HG02571 (cell line): Measurements from ENCODE around the gene PNRC1.
"Not testable (repeated sequence)": the region's sequence is repeated elsewhere in the genome, so short reads cannot be mapped to it uniquely, and the experiment has no call there.

Experiments used
- ATAC-seq: cut with Tn5 transposase; IDR thresholded peaks from one replicate; pipeline ENCODE4 v1.9.1; 2021; ENCODE audit warnings: mild to moderate bottlenecking, moderate library complexity; ENCODE audit not compliant: unreplicated experiment

PNRC1 gene

DNA sequence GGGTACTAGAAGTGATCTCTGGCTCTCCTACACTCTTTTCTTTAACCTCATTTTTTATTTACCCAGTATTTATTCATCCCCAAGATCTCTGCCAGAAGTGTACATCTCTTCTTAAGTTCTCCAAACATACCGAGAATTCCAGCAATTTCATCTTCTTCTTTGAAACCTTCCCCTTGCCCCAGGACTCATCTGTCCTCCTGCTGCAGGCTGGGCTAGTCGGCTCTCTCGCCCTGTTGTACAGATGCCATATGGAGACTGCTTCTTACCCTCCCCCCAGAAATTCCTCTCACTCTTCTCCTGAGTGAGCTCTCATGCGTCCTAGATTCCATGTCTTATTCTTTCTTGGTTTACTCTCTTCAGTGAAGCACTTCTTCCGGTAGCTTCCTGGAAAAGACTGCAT, 21.9 kb upstream of the PNRC1 start:
- no peak for ATAC-seq

DNA sequence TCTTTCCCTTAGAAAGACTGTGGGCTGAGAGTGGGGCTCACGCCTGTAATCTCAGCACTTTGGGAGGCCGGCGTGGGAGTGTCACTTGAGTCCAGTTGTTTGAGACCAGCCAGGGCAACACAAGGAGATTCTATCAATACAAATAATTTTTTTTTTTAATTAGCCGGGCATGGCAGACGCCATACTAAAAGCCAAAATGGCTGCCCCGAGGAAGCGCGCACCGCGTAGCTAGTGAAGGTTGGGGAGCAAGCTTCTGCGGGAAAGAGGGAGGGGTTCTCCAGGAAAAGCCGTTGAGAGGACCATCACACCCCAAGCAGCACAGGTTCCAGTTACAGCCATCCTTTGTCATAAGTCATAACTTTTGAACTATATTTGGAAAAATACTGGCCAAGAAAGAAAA, 21.3 kb upstream of the PNRC1 start:
- no peak for ATAC-seq

DNA sequence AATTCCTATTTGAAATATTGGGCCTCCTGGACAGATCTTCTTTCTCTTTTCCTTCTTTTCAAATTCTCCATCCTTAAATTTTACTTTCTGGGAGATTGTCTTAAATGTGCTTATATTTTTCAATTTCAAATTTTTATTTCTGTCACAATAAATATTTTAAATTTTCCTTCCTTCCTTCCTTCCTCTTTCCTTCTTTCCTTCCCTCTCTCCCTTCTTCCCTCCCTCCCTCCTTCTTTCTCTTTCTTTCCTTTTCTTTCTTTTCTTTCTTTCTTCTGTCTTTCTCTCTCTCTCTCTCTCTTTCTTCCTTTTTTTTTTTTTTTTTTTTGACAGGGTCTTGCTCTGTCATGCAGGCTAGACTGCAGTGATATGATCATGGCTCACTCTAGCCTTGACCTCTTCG, 16.7 kb upstream of the PNRC1 start:
- ATAC-seq: no peak

DNA sequence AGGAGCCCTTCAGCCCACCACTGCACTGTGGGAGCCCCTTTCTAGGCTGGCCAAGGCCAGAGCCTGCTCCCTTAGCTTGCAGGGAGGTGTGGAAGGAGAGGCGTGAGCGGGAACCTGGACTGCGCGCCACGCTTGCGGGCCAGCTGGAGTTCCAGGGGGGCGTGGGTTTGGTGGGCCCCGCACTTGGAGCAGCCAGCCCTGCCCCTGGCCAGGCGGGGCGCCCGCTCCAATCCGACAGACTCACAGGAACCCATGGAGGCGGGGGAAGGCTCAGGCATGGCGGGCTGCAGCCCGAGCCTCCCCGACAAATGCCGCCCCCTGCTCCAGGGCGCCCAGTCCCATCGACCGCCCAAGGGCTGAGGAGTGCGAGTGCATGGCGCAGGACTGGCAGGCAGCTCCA, 15.6 kb upstream of the PNRC1 start:
- not testable (repeated sequence) for ATAC-seq

DNA sequence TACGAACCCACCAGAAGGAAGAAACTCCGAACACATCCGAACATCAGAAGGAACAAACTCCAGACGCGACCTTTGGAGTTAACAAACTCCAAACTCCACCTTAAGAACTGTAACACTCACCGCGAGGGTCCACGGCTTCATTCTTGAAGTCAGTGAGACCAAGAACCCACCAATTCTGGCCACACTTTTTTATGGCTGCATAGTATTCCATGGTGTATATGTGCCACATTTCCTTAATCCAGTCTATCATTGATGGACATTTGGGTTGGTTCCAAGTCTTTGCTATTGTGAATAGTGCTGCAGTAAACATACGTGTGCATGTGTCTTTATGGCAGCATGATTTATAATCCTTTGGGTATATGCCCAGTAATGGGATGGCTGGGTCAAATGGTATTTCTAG, 14.4 kb upstream of the PNRC1 start:
- not testable (repeated sequence) for ATAC-seq

DNA sequence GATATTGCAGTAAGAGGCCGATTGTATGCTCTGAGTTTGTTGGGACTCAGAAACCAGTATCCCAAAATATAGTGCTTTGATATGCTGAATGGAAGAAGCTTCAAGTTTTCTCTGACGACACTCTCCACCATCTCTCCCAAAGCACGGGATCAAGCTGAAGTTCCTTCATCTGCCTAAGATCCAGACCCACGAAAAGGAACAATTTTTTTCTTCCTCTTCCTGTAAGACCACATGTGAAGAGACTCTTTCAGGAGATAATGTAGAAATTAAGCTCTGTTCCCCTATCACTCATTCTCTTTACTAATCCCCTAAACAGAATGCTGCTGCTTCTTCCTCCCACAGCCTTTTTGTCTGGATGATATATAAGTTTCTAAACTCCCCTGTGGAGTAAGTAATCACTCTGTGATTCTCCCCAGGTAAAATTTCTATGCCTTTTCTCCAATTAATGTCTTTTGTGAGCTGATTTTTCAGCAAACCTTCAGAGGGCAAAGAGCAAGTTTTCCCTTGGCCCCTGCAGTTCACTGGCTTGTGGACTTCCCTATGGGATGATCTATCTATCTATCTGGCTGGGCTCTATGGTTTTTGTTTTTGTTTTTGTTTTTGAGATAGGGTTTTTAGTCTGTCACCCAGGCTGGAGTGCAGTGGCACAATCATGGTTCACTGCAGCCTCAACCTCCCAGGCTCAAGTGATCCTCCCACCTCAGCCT, 13.5 kb upstream of the PNRC1 start:
- ATAC-seq: no peak

DNA sequence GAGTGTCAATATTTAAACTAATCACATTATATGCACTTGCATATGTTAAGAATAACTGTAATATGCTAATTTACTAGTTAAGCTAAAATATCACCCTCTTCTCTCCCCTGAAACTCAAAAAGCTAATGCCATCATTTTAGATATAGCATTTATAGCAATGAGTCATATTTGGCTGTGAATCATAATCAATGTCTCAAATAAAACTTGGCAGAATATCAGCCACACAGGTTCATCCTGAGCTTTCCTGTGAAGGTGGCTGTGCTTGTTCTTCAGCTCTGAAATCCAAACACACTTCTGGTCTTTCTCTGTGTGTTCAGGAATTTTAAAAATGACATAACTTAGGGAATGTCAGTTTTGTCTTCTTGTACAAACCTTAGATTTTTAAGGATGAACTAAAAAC, 12.8 kb upstream of the PNRC1 start:
- no peak for ATAC-seq

DNA sequence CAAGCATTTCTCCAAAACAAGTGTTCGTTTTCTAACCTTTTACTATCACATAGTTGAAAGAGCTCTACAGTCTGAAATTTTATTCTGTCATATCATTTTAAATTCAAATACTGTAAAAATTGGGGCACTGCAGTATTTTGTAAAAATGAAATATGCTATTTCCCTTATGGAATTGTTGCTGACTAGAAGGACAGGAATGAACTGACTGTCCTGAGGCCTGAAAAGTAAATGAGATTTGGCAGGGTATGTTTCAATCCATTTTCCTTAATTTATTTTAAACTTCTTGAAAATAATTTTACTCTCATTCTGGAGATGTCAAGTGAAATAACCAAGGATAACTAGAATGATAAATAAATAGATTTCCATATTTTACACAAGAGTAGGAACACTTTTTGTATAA, 11.9 kb upstream of the PNRC1 start:
- no peak for ATAC-seq

DNA sequence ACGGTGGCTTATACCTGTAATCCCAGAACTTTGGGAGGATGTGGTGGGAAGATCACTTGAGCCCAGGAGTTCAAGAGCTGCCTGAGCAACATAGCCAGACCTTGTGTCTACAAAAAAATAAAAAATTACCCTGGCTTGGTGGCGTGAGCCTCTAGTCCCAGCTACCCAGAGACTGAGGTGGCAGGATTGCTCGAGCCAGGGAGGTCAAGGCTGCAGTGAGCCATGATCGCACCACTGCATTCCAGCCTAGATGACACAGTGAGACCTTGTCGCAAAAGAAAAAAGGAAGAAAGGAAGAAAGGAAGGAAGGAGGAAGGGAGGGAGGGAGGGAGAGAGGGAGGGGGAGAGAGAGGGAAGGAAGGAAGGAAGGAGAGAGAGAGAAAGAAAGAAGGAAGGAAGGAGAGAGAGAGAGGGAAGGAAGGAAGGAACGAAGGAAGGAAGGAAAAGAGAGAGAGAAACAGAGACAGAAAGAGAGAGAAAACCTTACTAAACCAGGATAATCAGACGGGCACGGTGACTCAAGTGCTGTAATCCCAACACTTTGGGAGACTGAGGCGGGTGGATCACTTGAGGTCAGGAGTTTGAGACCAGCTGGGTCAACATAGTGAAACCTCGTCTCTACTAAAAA, 10.9 kb upstream of the PNRC1 start:
- ATAC-seq: no peak

DNA sequence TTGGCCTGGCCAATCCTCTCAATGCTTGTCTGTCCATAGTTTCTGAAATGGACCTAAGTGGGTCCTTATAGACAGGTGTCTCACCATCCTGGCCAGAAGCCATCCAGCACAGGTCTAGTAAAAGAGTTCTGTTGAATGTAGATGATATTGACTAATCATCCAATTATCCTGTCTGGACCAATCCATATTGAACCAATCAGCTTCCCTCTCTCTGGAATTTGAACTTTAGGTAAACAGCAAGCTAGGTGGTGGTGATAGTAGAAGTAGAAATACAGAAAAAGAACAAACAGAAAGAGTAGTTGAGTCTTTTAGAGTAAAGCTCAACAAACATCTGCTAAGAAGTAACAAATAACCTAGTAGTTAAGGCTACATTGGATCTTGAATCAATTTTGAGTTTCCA, 9.5 kb upstream of the PNRC1 start:
- no peak for ATAC-seq

DNA sequence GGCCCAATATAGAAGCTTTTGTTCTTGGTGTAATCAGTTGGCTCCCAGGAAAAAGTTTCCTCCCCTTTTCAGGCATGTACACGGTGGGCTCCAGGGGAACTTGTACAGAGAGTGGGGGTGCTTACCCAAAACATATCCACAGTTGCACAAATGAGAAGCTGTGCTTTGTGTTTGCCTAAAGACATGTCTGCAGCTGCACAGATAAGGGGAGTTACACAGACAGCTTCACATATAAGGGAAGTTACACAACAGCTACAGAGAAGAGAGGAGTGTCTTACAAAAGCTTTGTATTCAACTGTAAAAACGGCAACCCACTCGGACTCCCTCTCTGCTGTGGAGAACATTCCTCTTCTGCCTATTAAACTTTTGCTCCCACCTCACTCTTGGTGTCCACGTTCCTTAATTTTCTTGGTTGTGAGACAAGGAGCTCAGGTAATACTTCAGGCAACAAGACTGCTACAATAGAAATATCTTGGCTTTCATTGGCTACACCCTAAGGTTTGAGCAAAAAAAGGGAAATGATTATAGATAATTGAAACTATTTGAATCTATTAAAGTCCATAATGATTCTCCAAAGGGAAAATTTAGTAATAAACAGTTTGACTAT, 7.4 kb upstream of the PNRC1 start:
- no peak for ATAC-seq

DNA sequence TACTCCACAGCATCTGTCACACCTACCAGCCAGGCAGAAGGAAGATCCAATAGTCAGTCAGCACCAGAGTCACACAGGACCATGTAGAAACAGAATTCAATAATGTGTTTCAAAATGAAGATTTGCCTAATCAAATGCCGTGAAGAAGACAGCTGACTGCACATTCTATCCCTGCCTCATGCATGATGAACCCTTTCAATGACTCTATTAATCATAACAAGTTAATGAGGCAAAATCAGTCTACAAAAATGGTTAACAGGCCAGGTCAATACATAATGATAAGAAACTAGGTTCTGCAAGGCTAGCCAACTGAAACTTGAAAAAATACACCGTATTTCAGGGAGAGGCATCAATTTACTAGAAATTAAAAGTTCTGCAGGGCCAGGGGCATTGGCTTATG, 6.7 kb upstream of the PNRC1 start:
- no peak for ATAC-seq

DNA sequence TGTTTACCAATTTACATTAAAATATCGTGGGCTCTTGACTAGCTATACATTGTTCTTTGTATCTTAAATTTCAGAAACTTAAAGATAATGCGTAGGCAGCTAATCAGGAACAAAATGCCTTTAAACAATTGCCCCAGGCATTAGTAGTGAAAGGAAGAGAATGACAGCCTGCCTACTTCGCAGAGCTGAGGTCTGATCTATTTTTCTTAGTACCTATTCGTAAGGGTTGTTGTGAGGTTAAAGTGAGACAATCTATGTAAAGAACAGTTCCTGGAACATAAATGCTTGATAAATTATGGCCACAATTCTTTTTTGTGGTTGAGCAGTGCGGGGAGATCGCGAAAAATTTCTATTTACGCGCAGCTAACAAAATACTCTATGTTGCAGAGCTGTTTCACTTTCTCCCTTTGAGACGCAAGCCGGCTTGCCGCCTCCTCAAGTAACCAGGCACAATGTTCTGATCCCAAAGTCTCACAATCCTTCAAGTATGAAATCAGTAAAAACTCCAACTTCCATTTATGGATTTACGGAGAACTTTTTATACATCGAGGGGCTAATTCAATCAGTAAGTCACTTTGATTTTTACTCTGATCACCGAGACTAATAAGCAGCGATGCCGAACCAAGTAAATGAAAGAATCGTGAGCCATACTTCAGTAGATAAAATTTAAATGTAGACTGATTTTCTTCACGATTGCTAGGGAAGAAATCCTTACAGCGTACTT, 878 bp upstream of the PNRC1 start:
- no peak for ATAC-seq

DNA sequence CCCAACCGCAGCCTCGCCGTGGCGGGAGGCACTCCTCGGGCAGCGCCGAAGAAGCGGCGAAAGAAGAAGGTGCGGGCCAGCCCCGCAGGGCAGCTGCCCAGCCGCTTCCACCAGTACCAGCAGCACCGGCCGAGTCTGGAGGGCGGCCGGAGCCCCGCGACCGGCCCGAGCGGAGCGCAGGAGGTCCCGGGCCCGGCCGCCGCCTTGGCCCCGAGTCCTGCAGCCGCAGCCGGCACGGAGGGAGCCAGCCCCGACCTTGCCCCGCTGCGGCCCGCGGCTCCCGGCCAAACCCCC, 525 bp downstream of the PNRC1 start:
- peak; percentile 19 for ATAC-seq

DNA sequence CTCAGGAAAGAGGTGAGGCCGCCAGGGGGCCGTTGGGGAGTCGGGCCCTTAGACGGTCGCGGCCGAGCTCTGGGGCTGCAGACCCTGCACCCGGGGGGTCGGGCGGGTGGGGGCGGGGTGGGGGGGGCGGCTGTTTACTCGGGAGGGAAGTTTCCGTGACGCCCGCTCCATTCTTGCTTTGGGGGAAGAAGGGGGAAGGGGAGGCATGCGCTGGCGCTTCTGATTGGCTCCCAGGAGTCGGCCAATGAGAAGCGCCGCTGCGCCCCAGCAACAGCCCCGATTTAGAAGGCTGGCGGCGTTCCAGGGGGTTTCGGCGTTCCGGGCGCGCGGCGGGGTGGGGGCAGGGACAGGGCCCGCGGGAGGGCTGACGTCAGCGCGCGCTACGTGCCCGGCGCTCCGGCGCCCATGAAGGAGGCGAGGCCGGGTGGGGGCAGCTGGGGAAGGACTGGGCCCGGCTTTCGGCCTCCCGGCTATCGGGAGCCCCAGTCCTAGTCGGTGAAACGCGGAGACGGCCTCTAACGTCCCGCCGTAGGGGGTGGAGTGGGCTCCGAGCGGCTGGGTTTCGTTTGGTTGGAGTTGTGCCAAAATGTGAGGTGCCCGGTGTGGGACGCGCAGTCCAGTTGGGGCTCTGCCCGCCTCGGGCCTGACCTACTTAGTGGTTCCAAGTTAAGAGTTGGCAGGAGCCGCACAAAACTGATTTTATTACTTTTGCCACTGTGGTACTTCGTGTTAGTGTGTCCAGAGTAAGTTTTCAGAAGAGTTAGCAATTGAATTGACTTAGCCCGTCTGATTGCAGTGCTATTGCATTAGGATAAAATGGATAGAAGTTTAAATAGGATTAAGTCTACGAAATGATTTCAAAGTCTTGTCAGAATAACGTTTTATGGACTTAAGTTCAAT, 1.1 kb downstream of the PNRC1 start:
- peak; percentile 53 for ATAC-seq

DNA sequence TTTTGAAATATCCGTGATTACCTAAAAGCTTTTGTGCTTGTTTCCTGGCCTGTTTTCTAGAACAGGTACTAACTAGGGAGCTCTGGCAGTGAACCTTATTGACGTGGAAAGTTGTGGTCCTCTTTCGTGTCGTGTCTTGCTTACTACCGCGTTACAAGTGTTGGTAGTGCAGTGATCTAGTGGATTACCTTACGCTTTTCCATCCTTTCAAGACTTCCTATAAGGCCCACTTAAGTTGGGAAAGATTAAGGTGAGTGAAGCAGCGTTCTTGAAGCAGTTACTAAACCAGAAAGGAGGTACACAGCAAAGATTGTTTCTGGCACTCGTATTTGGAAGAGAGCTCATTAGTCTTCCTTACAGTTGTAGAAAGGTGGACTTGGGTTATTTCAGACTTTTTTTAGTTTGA, 1.9 kb downstream of the PNRC1 start:
- no peak for ATAC-seq

DNA sequence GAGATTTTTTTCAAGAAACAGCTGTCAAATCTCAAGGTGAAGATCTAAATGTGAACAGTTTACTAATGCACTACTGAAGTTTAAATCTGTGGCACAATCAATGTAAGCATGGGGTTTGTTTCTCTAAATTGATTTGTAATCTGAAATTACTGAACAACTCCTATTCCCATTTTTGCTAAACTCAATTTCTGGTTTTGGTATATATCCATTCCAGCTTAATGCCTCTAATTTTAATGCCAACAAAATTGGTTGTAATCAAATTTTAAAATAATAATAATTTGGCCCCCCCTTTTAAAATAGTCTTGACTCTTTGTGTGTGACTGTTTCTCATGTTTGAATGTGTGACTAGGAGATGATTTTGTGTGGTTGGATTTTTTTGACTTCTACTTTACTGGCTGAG, 4.0 kb downstream of the PNRC1 start:
- ATAC-seq: no peak

DNA sequence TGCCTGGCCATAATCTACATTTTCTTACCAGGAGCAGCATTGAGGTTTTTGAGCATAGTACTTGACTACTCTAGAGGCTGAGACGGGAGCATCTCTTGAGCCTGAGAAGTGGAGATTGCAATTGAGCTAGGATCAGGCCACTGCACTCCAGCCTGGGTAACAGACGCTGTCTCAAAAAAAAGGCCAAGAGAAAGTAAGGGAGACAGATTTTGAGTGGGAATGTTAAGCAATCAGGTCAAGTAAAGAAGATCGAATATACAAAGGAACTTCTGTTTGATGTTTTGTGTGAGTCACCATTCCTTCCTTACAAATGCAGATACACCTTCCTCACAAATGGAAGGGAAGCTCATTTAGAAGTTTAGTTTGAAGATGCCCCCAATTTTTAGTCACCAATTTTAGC, 4.4 kb downstream of the PNRC1 start:
- no peak for ATAC-seq

DNA sequence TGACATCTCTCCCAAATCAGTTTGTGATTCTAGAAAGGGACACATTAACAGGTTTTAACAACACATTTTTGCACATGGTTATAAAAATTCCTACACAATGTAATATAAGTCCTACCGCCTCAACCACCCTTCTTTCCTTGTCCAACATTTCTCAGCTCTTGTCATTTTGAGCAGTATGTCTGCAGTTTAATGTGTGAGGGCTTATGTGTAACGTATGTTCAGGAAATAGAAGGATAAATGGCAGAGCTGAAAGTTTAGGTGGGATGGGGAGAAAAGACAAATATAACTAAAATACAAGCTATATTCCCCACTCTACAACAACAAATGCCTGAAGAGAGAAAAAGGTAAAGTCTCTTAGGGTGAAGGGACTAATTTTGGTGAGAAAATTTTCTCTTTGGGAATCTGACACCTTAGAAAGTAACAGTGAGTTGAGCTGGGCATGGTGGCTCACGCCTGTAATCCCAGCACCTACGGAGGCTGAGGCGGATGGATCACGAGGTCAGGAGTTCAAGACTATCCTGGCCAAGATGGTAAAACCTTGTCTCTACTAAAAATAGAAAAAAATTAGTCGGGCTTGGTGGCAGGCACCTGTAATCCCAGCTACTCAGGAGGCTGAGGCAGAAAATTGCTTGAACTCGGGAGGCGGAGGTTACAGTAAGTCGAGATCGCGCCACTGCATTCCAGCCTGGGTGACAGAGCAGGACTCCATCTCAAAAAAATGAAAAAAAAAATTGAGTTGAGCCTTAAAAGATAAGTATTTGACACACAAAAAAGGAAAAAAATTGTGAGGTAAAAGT, 5.1 kb downstream of the PNRC1 start:
- no peak for ATAC-seq

DNA sequence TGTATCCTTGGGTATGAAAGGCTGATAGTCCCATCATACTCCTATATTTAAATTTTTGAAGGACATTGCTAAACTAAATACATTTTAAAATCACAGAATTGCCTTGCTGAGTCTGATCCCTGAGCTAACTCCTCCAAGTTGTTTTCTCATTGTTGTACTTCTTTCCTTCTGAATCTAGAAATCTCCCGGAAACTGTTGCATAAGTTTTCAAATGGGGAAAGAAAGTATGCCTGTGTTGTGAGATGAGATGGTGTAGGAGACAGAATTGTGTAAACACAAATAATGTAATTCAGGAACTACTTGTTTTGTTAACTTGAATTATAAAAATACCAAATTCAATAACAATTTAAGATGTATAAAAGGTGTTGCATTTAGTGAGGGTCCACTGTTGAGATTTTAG, 7.3 kb downstream of the PNRC1 start:
- no peak for ATAC-seq
